Smooth muscle cell (in vitro differentiated cells): ENCODE results near the gene ARPC5. TPM values are rescaled to one million over a fixed set of nuclear protein-coding genes. Genes with fewer than 3 reads are reported as not detected.

Experiments used
- DNase-seq: peaks from one replicate; lab custom pipeline; 2025; ENCODE audit not compliant: unreplicated experiment; lab: John Stamatoyannopoulos, UW
- H2AFZ ChIP-seq: fragments of 200-600 bp; sonication (generic); 2 replicates; pipeline ENCODE4 v1.6.0; 2016; ENCODE audit warnings: antibody characterized with exemption, low read depth, mild to moderate bottlenecking
- H3F3A ChIP-seq: fragments of 200-600 bp; sonication (generic); 2 replicates; pipeline ENCODE4 v1.6.0; 2017; ENCODE audit warnings: antibody characterized with exemption, low read depth
- H3K27ac ChIP-seq: fragments of 200-600 bp; sonication (generic); 2 replicates; pipeline ENCODE4 v1.5.1; 2016; ENCODE audit warnings: low read depth, mild to moderate bottlenecking
- H3K27me3 ChIP-seq: fragments of 200-600 bp; sonication (generic); 2 replicates; pipeline ENCODE4 v1.6.1; 2016; ENCODE audit warnings: low read depth, mild to moderate bottlenecking
- H3K36me3 ChIP-seq: fragments of 200-600 bp; sonication (generic); 2 replicates; pipeline ENCODE4 v1.5.1; 2016; ENCODE audit warnings: low read depth
- H3K4me1 ChIP-seq: fragments of 200-600 bp; sonication (generic); 2 replicates; pipeline ENCODE4 v1.5.1; 2016; ENCODE audit warnings: low read depth
- H3K4me2 ChIP-seq: fragments of 200-600 bp; sonication (generic); 2 replicates; pipeline ENCODE4 v1.6.0; 2016; ENCODE audit warnings: mild to moderate bottlenecking
- H3K4me3 ChIP-seq: fragments of 200-600 bp; sonication (generic); 2 replicates; pipeline ENCODE4 v1.5.1; 2016; ENCODE audit warnings: mild to moderate bottlenecking
- H3K79me2 ChIP-seq: fragments of 200-600 bp; sonication (generic); 2 replicates; pipeline ENCODE4 v1.6.0; 2016; ENCODE audit warnings: low read depth, mild to moderate bottlenecking
- H3K9ac ChIP-seq: fragments of 200-600 bp; sonication (generic); 2 replicates; pipeline ENCODE4 v1.6.0; 2016; ENCODE audit warnings: low read depth
- H3K9me3 ChIP-seq: fragments of 200-600 bp; sonication (generic); replicated peaks from 2 replicates; pipeline ENCODE4 v1.5.1; 2016; ENCODE audit warnings: low read depth
- H4K20me1 ChIP-seq: fragments of 200-600 bp; sonication (generic); 2 replicates; pipeline ENCODE4 v1.6.0; 2016; ENCODE audit warnings: low read depth
- WGBS: methylation state at CpG from one replicate; pipeline ENCODE4 v1.1.7; 2016; ENCODE audit warnings: low lambda C conversion rate; 5-methylcytosine and 5-hydroxymethylcytosine counted together
- polyA plus RNA-seq: library from polyadenylated mRNA; unstranded; fragments of >200 nt; fragmentation: Nextera tagmentation; extraction: Ambion mirVana; gene quantifications from 2 replicates; pipeline ENCODE4 v1.2.1, GENCODE V29; 2016
- total RNA-seq: library from RNA; depleted of rRNA; stranded (reverse); fragments of >200 nt; gene quantifications from 2 replicates; pipeline ENCODE4 v1.2.3, GENCODE V29; 2014
- TF ChIP-seq, protein P1 (sequence below): fragments of 200-600 bp; sonication (generic); IDR thresholded peaks from 2 replicates; pipeline ENCODE4 v1.5.1; 2017; ENCODE audit warnings: borderline replicate concordance, mild to moderate bottlenecking, antibody characterized with exemption; ENCODE audit not compliant: insufficient read depth, poor library complexity, severe bottlenecking

ARPC5 gene
- total and polyA plus RNA-seq, 2 experiments from 2014 or later: 188 to 205 TPM

DNA sequence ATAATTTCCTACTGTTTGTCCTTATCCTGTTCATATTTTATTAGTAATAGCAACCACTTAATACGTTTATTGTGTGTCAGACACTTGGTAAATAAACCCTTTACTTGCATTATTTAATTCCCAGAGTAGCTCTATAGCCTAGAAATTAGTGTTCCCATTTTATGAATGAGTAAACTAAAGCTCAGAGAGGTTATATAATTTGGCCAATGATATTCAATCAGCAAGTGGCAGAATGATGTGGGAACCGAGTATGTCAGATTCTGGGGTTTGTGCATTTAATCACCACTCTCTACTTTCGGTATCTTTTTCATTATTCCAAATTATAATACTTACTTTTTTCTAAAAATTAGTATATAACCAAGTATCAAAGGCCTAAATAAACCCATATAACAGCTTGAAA is 6.6 kb upstream of the ARPC5 start:
- no peaks in the 10 kb centered on the region for H3K9me3 ChIP-seq
- no peaks in the 10 kb centered on the region for H3F3A ChIP-seq
- H4K20me1 ChIP-seq: no peaks in the 10 kb centered on the region
- no peaks in the 10 kb centered on the region for H3K79me2 ChIP-seq
- H3K4me1 ChIP-seq: no peaks in the 10 kb centered on the region
- no peak overlapping the region for H2AFZ ChIP-seq
- H3K9ac ChIP-seq: no peak overlapping the region
- H3K27me3 ChIP-seq: peaks cover 11% of the 10 kb centered on the region
- WGBS: 88% methylated on average over 3 of the region's 3 CpGs
- TF ChIP-seq, protein P1, sequence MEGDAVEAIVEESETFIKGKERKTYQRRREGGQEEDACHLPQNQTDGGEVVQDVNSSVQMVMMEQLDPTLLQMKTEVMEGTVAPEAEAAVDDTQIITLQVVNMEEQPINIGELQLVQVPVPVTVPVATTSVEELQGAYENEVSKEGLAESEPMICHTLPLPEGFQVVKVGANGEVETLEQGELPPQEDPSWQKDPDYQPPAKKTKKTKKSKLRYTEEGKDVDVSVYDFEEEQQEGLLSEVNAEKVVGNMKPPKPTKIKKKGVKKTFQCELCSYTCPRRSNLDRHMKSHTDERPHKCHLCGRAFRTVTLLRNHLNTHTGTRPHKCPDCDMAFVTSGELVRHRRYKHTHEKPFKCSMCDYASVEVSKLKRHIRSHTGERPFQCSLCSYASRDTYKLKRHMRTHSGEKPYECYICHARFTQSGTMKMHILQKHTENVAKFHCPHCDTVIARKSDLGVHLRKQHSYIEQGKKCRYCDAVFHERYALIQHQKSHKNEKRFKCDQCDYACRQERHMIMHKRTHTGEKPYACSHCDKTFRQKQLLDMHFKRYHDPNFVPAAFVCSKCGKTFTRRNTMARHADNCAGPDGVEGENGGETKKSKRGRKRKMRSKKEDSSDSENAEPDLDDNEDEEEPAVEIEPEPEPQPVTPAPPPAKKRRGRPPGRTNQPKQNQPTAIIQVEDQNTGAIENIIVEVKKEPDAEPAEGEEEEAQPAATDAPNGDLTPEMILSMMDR: no peak
- no peak for DNase-seq
- H3K4me3 ChIP-seq: no peak overlapping the region
- no peak overlapping the region for H3K27ac ChIP-seq
- no peaks in the 10 kb centered on the region for H3K36me3 ChIP-seq
- no peak overlapping the region for H3K4me2 ChIP-seq

DNA sequence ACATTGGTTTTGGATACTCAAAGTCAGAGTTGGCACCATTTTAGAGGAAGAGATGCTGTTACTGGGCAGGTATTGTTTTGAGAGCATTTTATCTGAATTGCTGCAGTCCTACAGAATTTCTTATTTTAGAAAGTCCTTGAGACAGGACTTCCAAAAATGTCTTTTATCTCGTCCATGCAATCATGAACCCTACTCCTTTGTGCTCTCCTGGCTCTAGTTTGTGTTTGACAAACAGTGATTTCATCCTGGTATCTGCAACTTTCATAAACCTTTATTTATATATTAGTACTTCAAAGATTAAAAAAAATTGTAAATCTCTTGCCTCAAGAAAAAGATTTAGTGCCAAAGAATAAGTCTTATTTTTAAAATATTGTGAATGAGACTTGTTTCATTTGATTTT is 4.6 kb upstream of the ARPC5 start:
- no peaks in the 10 kb centered on the region for H3K9me3 ChIP-seq
- no peak overlapping the region for H3K4me3 ChIP-seq
- no peaks in the 10 kb centered on the region for H3K36me3 ChIP-seq
- 67% methylated on average over 1 of the region's 1 CpG for WGBS
- no peaks in the 10 kb centered on the region for H3F3A ChIP-seq
- H3K27me3 ChIP-seq: peaks cover 11% of the 10 kb centered on the region
- no peak overlapping the region for H3K4me2 ChIP-seq
- no peak overlapping the region for H3K9ac ChIP-seq
- no peaks in the 10 kb centered on the region for H4K20me1 ChIP-seq
- no peak overlapping the region for H3K27ac ChIP-seq
- H3K4me1 ChIP-seq: peaks cover 6% of the 10 kb centered on the region
- no peak overlapping the region for H2AFZ ChIP-seq
- TF ChIP-seq, protein P1: no peak
- no peak for DNase-seq
- H3K79me2 ChIP-seq: peaks cover 1% of the 10 kb centered on the region

DNA sequence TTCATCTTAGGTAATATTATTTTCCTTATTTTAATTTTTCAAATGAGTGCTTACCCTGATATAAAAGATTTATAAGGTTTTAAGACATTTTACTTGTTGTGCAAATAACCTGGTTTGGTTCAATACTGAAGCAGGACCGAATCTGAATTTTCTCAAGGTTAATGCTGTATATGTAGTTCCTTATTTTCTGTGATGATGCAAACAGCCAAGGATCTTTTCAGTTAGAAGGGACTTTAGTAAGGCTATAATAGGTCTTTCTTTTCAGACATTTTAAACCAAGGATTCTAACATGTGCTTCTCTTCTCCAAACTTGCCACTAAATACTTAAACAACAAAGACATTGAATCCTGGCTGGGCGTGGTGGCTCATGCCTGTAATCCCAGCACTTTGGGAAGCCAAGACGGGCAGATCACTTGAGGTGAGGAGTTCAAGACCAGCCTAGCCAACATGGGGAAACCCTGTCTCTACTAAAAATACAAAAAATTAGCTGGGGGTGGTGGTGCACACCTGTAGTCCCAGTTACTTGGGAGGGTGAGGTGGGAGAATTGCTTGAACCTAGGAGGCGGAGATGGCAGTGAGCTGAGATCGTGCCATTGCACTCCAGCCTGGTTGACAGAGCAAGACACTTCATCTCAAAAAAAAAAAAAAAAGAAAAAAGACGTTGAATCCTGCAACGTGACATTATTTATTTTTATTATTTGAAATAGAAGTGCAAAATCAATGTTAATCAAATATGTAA is 3.2 kb upstream of the ARPC5 start:
- Histone ChIP-seq H3K4me3 (no peak overlapping the region), H3K4me2 (no peak overlapping the region), H3K9me3 (no peaks in the 10 kb centered on the region), H2AFZ (no peak overlapping the region), H3K79me2 (peaks cover 15% of the 10 kb centered on the region), H3K36me3 (no peaks in the 10 kb centered on the region), H4K20me1 (peaks cover 8% of the 10 kb centered on the region), H3K9ac (no peak overlapping the region), H3K27me3 (peaks cover 11% of the 10 kb centered on the region), H3K4me1 (peaks cover 9% of the 10 kb centered on the region), H3F3A (peaks cover 5% of the 10 kb centered on the region), H3K27ac (no peak overlapping the region)
- 85% methylated on average over 7 of the region's 7 CpGs for WGBS
- no peak for DNase-seq
- TF ChIP-seq, protein P1: no peak

DNA sequence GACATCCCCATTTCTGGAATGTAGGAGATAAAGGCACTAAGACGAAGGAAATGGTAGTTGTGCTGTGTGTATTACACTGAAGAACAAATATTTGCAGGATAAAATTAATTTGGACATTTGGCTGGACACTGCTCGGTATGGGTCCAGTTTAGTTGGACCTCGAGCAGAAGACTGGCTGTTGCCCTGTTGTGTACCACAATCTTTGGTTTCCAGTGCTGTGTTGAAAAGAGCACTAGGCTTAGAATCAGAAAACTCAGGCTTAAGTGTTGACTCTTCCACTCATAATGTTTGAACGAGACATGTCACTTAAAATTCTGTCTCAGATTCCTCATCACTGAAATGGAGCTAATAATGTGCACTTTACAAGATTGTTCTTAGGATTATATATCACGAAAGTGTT is 1.2 kb upstream of the ARPC5 start:
- Histone ChIP-seq H2AFZ (no peak overlapping the region), H3K27me3 (peaks cover 11% of the 10 kb centered on the region), H3K4me2 (no peak overlapping the region), H3K4me3 (peak overlapping the region; percentile 89), H3K4me1 (peaks cover 27% of the 10 kb centered on the region), H3K36me3 (no peaks in the 10 kb centered on the region), H3K79me2 (peaks cover 35% of the 10 kb centered on the region), H3F3A (peaks cover 5% of the 10 kb centered on the region), H3K9ac (no peak overlapping the region), H3K27ac (no peak overlapping the region), H3K9me3 (no peaks in the 10 kb centered on the region), H4K20me1 (peaks cover 28% of the 10 kb centered on the region)
- no peak for DNase-seq
- TF ChIP-seq, protein P1: no peak
- WGBS: 73% methylated on average over 5 of the region's 5 CpGs
